Fibroblast of skin of right biceps (primary cell): ENCODE results near the gene PARP3.

ENCODE experiments used
- DNase-seq: peaks from one replicate; pipeline ENCODE4 v3.0.0-alpha.2; 2013

Gene PARP3

GRCh38 chr3:51968170-51968775 is 26.1 kb downstream of the PARP3 start:
- peak; percentile 28 for DNase-seq

- DNase-seq, result no peak
Measured at GRCh38 chr3:51968883-51969678, 26.9 kb downstream of the PARP3 start.

GRCh38 chr3:51969841-51970240 is 27.7 kb downstream of the PARP3 start:
- DNase-seq, result no peak

- no peak for DNase-seq
Measured at GRCh38 chr3:51970606-51971300, 28.6 kb downstream of the PARP3 start.

GRCh38 chr3:51971350-51971749 is 29.2 kb downstream of the PARP3 start:
- no peak for DNase-seq

GRCh38 chr3:51974277-51974962 is 32.3 kb downstream of the PARP3 start:
- DNase-seq, result no peak

GRCh38 chr3:51974963-51975851 is 33.0 kb downstream of the PARP3 start, which contains the start of gene ABHD14A:
TSS of gene ABHD14A (plus strand) at chr3:51975064. CDS start at chr3:51975136, 72 bp downstream.
- DNase-seq, result peak; percentile 67

GRCh38 chr3:51975852-51976549 is 33.8 kb downstream of the PARP3 start:
- DNase-seq, result peak; percentile 63

- no peak for DNase-seq
Measured at GRCh38 chr3:51977446-51978142, 35.4 kb downstream of the PARP3 start.

- DNase-seq, result no peak
Measured at GRCh38 chr3:51978143-51978502, 36.0 kb downstream of the PARP3 start.

GRCh38 chr3:51980253-51980652 is 38.1 kb downstream of the PARP3 start:
- DNase-seq, result no peak

- no peak for DNase-seq
Measured at GRCh38 chr3:51982352-51982837, 40.2 kb downstream of the PARP3 start.

- DNase-seq, result peak; percentile 82
Measured at GRCh38 chr3:51982838-51983577, 40.8 kb downstream of the PARP3 start, which contains the start of gene ACY1. TSS of gene ACY1 (plus strand) at chr3:51983535. CDS start at chr3:51984065, 530 bp downstream.

GRCh38 chr3:51983578-51984268 is 41.6 kb downstream of the PARP3 start:
- DNase-seq, result no peak

- no peak for DNase-seq
Measured at GRCh38 chr3:51984269-51984647, 42.1 kb downstream of the PARP3 start.

- DNase-seq, result no peak
Measured at GRCh38 chr3:51985063-51985462, 42.9 kb downstream of the PARP3 start.

GRCh38 chr3:51986010-51986947 is 44.1 kb downstream of the PARP3 start:
- no peak for DNase-seq

- DNase-seq, result no peak
Measured at GRCh38 chr3:51987568-51987967, 45.4 kb downstream of the PARP3 start.
